NCI-H446 treated with DMSO at 0.1 percent for 48 hours (cell line): ENCODE data around the gene FBP2.
"Not testable (repeated sequence)": the region's sequence is repeated elsewhere in the genome, so short reads cannot be mapped to it uniquely, and the experiment has no call there.

ENCODE experiments used
- DNase-seq: peaks from one replicate; lab custom pipeline; 2025; lab: John Stamatoyannopoulos, UW

Gene FBP2

GRCh38 chr9:94563548-94563947 is 30.1 kb downstream of the FBP2 start:
- DNase-seq = no peak

GRCh38 chr9:94560237-94560636 is 33.4 kb downstream of the FBP2 start:
- no peak for DNase-seq

GRCh38 chr9:94557376-94557775 is 36.2 kb downstream of the FBP2 start:
- no peak for DNase-seq

- DNase-seq = peak; percentile 71
These were observed 38.9 kb downstream of the FBP2 start, which contains the start of gene PCAT7 for GRCh38 chr9:94554439-94555331. TSS of gene PCAT7 (plus strand) at chr9:94555083.

- no peak for DNase-seq
These were observed 39.6 kb downstream of the FBP2 start for GRCh38 chr9:94554078-94554438.

- no peak for DNase-seq
These were observed 40.3 kb downstream of the FBP2 start for GRCh38 chr9:94553029-94553938.

GRCh38 chr9:94545940-94546339 is 47.7 kb downstream of the FBP2 start:
- no peak for DNase-seq

GRCh38 chr9:94544335-94544734 is 49.3 kb downstream of the FBP2 start:
- not testable (repeated sequence) for DNase-seq

- DNase-seq = no peak
These were observed 54.7 kb downstream of the FBP2 start for GRCh38 chr9:94538908-94539307.

- DNase-seq = no peak
These were observed 58.7 kb downstream of the FBP2 start for GRCh38 chr9:94534901-94535300.

- no peak for DNase-seq
These were observed 60.0 kb downstream of the FBP2 start for GRCh38 chr9:94533601-94534000.

GRCh38 chr9:94533155-94533554 is 60.5 kb downstream of the FBP2 start:
- no peak for DNase-seq

- no peak for DNase-seq
These were observed 64.7 kb downstream of the FBP2 start for GRCh38 chr9:94528886-94529285.

GRCh38 chr9:94526951-94527350 is 66.7 kb downstream of the FBP2 start:
- DNase-seq = no peak

GRCh38 chr9:94526271-94526670 is 67.4 kb downstream of the FBP2 start:
- DNase-seq = no peak

GRCh38 chr9:94525396-94526035 is 68.1 kb downstream of the FBP2 start:
- DNase-seq = no peak

- DNase-seq = no peak
These were observed 76.4 kb downstream of the FBP2 start for GRCh38 chr9:94517254-94517653.

- DNase-seq = no peak
These were observed 78.9 kb downstream of the FBP2 start for GRCh38 chr9:94514722-94515121.

- DNase-seq = no peak
These were observed 81.7 kb downstream of the FBP2 start for GRCh38 chr9:94511955-94512265.

- no peak for DNase-seq
These were observed 82.3 kb downstream of the FBP2 start for GRCh38 chr9:94511134-94511954.
